Bronchial epithelial cell (primary cell): ENCODE data around the gene CD68. TPM values are rescaled to one million over a fixed set of nuclear protein-coding genes. Genes with fewer than 3 reads are reported as not detected.

Experiments
- DNase-seq: peaks from one replicate; pipeline ENCODE4 v3.0.0-alpha.2; 2010; ENCODE audit warnings: low read depth
- FAIRE-seq: peaks from 2 replicates; lab custom pipeline; 2011; peaks lifted over from hg19 to GRCh38; lab: Jason Lieb, UNC
- H3K27me3 ChIP-seq: 2 replicates; pipeline ENCODE4 v1.5.1; 2011; ENCODE audit warnings: low read length; ENCODE audit not compliant: control insufficient read depth, insufficient read depth
- H3K36me3 ChIP-seq: 2 replicates; pipeline ENCODE4 v1.5.1; 2011; ENCODE audit warnings: low read length; ENCODE audit not compliant: control insufficient read depth, insufficient read depth
- H3K4me3 ChIP-seq: 2 replicates; pipeline ENCODE4 v1.5.1; 2011; ENCODE audit warnings: mild to moderate bottlenecking, low read depth, low read length, control low read depth
- total RNA-seq: library from RNA; depleted of rRNA; stranded (reverse); fragments of >200 nt; gene quantifications from 2 replicates; pipeline ENCODE4 v1.2.1, GENCODE V29; 2014
- TF ChIP-seq, protein P1 (sequence below): IDR thresholded peaks from 2 replicates; pipeline ENCODE4 v1.5.1; 2011; ENCODE audit warnings: mild to moderate bottlenecking, moderate library complexity, low read length, control low read depth, inconsistent platforms; ENCODE audit not compliant: insufficient read depth, severe bottlenecking

CD68 gene
- total RNA-seq, 1 donor from 2014 or later: 11.3 TPM

DNA sequence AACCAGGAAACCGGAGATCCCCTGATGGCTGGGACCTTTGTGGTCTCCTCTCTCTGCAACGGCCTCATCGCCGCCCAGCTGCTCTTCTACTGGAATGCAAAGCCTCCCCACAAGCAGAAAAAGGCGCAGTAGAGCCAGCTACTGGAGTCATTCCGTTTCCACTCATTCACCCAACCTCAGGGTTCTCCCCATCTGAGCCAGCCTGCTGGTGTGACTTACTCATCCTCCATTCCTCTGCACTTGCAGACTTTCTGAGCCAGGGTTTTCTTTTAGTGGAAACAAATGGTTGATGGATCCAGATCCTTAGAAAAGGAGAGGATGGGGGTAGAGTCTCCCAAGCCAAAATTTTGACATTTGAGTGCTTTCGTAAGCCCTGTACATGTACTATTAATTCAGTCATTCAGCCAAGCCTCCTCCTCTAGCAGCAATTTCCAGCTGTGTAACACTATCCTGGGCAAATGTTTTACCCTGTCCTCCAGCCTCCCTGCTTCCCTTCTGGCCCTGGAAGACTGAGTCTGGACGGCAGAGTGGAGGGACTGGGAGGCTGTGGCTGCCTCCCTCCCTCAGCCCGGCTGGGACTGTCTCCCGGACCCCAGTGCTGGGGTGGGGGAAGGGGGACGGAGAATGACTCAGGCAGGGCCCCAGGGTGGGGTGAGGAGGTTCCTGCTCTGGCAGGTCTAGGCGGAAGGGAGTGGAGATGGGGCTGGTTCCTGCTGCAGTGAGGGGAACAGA lies 8.1 kb downstream of the CD68 start:
- peak; percentile 75 for DNase-seq
- peak; percentile 55 for FAIRE-seq
- Histone ChIP-seq H3K27me3 (no peaks in the 10 kb centered on the region), H3K4me3 (peak overlapping the region; percentile 78), H3K36me3 (peaks cover 17% of the 10 kb centered on the region)
- TF ChIP-seq, protein P1, sequence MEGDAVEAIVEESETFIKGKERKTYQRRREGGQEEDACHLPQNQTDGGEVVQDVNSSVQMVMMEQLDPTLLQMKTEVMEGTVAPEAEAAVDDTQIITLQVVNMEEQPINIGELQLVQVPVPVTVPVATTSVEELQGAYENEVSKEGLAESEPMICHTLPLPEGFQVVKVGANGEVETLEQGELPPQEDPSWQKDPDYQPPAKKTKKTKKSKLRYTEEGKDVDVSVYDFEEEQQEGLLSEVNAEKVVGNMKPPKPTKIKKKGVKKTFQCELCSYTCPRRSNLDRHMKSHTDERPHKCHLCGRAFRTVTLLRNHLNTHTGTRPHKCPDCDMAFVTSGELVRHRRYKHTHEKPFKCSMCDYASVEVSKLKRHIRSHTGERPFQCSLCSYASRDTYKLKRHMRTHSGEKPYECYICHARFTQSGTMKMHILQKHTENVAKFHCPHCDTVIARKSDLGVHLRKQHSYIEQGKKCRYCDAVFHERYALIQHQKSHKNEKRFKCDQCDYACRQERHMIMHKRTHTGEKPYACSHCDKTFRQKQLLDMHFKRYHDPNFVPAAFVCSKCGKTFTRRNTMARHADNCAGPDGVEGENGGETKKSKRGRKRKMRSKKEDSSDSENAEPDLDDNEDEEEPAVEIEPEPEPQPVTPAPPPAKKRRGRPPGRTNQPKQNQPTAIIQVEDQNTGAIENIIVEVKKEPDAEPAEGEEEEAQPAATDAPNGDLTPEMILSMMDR: peak; percentile 5

DNA sequence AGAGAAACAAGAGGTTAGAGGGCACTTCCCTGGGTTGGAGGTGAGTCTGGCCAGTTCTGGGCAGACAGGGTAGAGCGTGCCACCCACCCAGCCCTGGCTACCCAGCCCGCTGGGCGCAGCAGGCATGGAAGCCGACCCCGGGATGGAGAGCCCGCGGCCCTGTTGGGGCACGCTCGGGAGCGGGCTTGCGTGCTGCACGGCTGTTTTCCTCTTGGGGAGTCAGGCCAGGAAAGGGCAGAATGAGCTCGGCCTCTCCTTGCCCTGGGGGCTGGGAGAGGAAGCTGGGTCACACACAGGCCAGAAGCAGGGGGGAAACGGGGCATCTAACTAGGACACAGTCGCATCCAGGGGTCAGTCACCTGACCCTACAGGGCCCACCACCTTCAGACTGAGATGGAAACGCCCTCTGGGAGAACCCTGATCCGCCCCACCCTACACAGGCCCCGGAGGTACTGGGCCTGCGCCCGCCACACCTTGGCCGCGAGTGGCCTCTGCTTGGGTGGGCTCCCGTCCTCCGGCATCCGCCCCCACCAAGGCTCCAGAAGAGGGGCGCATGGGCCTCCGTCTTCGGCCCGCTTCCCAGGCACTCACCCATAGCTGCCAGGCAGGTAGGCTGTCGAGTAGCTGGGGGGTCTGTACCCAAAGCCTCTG lies 9.2 kb downstream of the CD68 start:
- TF ChIP-seq, protein P1: no peak
- FAIRE-seq (no peak), DNase-seq (peak; percentile 44)
- H3K27me3 ChIP-seq: no peaks in the 10 kb centered on the region
- peaks cover 22% of the 10 kb centered on the region for H3K36me3 ChIP-seq
- H3K4me3 ChIP-seq: peak overlapping the region; percentile 78

DNA sequence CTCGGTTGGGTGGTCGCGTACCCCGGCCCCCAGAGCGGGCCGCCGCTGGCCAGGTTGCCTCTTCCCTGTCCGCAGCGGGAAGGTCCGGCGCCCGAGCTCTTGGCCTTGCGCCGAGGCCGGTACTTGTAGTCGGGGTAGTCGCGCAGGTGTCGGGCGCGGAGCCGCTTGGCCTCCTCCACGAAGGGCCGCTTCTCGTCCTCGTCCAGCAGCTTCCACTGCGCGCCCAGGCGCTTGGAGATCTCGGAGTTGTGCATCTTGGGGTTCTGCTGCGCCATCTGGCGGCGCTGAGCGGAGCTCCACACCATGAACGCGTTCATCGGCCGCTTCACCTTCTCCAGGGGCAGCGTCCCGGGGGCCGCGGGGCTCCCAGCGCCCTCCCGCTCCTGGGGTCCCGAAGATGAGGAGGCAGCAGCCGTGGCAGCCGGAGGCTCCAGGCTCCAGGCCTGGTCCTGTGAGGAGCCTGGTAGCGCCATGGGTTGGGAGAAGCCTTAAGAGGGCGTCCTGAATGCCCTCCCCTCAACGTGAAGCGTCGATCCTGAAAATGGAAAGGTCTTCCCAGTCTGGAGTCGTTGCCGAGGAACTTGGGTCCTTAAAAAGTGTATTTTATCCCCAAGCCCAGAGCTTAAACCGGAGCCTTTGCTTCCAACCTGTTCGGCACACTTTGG lies 9.9 kb downstream of the CD68 start:
- TF ChIP-seq, protein P1: peak; percentile 96
- DNase-seq (peak; percentile 80), FAIRE-seq (no peak)
- Histone ChIP-seq H3K27me3 (no peaks in the 10 kb centered on the region), H3K4me3 (peak overlapping the region; percentile 78), H3K36me3 (peaks cover 26% of the 10 kb centered on the region)

DNA sequence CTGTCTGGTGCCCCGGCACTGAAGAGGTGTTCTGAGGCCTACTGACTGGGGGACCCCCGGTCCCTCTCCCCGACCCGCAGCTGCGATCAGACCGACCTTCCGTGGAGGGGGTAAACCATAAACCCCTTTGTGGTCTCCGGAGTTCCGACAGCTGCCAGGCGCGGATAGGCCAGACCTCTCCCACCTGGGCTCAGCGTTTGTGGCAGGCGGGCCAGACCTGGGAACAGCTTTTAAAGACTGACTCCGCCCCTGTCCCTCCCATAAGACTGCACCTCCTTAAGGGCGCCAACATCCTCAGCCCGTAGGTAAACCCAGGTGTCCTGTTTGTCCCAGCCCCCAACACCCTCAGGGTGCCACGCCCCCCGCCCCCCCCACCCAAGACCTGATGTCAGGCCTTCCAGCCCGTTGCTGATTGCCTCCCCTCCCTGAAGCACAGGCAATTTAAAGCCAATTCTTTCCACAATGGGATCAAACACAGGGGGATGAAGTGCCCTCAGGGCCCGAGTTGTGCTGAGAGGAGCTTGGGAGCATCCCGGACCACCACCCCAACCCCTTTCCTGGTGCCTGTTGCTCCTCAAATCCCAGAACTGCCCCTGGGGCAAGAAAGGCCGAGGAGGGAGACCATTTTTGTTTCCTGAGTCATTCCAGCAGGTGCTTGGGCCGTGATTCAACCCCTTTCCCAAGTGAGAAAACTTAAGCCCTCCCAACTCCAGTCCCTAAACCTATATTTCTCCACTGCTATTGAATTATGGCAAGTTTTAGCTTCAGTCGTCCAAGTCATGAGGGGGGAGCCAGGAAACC lies 10.7 kb downstream of the CD68 start, which contains the start of gene SOX15:
TSS of gene SOX15 (minus strand) at position 204 of the 801 bp plus-strand sequence. CDS start 418 bp downstream, outside the sequence.
- TF ChIP-seq, protein P1: no peak

DNA sequence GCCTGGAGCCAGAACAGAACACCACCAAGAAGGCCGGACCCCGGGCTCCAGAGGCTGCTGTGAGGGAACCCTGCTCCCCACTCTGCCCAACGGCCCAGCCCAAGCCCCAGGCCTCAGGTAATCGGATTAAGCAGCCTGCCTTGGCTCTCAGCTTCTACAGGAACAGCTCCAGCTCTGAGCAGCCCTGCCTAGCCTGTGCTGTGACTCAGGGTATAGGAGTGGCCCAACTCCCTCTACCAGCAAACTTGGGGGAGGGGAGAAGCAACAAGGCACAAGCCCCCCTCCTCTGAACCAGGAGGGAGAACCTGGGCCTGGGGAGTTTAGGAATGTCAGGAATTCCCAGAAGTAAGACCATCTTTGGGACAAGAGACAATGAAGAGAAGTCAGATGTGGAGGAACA lies 11.3 kb downstream of the CD68 start:
- Histone ChIP-seq H3K36me3 (peaks cover 31% of the 10 kb centered on the region), H3K27me3 (no peaks in the 10 kb centered on the region), H3K4me3 (no peak overlapping the region)
- TF ChIP-seq, protein P1: no peak
- FAIRE-seq (no peak), DNase-seq (peak; percentile 73)

More for the DNA sequence above, 10.7 kb downstream of the CD68 start, which contains the start of gene SOX15:
- FAIRE-seq (no peak), DNase-seq (peak; percentile 87)
- Histone ChIP-seq H3K36me3 (peaks cover 27% of the 10 kb centered on the region), H3K27me3 (no peaks in the 10 kb centered on the region), H3K4me3 (peak within 1 kb of the TSS; percentile 78)
